GM12892 (cell line): Measurements from ENCODE around the gene PHLDB2.

Experiments
- DNase-seq: peaks from one replicate; pipeline ENCODE4 v3.0.0; 2011; ENCODE audit not compliant: insufficient read length
- FAIRE-seq: peaks from 2 replicates; lab custom pipeline; 2011; peaks lifted over from hg19 to GRCh38; lab: Jason Lieb, UNC
- POLR2A ChIP-seq: IDR thresholded peaks from 2 replicates; pipeline ENCODE4 v1.6.1; 2011; ENCODE audit warnings: low read depth, low read length, control low read depth
- POLR2AphosphoS5 ChIP-seq: IDR thresholded peaks from 2 replicates; pipeline ENCODE4 v1.6.1; 2011; ENCODE audit warnings: low read depth, low read length, control low read depth
- TAF1 ChIP-seq: IDR thresholded peaks from 2 replicates; pipeline ENCODE4 v1.6.1; 2011; ENCODE audit warnings: low read depth, mild to moderate bottlenecking, control low read depth, low read length, borderline replicate concordance

The PHLDB2 gene

GRCh38 chr3:111975131-111975530 is 116.1 kb downstream of the PHLDB2 start:
- no peak for TF ChIP-seq POLR2AphosphoS5
- TF ChIP-seq POLR2A = no peak
- no peak for TF ChIP-seq TAF1
- FAIRE-seq (no peak), DNase-seq (no peak)

- FAIRE-seq = no peak
- DNase-seq = no peak
- TF ChIP-seq POLR2AphosphoS5 (no peak), POLR2A (no peak), TAF1 (no peak)
These were observed 117.2 kb downstream of the PHLDB2 start for GRCh38 chr3:111976254-111976653.

- TF ChIP-seq TAF1 = peak; percentile 67; the same call in 1 of the 2 replicates
- TF ChIP-seq POLR2A = peak; percentile 91
- peak; percentile 92 for TF ChIP-seq POLR2AphosphoS5
- DNase-seq = peak; percentile 52
- FAIRE-seq = peak; percentile 100
These were observed 119.7 kb downstream of the PHLDB2 start, which contains the start of gene ABHD10 for GRCh38 chr3:111978583-111979433. Gene ABHD10 (plus strand): TSS chr3:111979026. CDS start chr3:111979062, 36 bp downstream.

GRCh38 chr3:111979434-111980038 is 120.5 kb downstream of the PHLDB2 start:
- FAIRE-seq = peak; percentile 24
- TF ChIP-seq TAF1 (no peak), POLR2A (no peak), POLR2AphosphoS5 (no peak)
- no peak for DNase-seq

GRCh38 chr3:111980716-111981456 is 121.8 kb downstream of the PHLDB2 start:
- TF ChIP-seq TAF1 (no peak), POLR2A (no peak), POLR2AphosphoS5 (no peak)
- DNase-seq = no peak
- peak; percentile 66 for FAIRE-seq

- FAIRE-seq (peak; percentile 50), DNase-seq (no peak)
- TF ChIP-seq POLR2AphosphoS5 (no peak), POLR2A (no peak)
These were observed 122.3 kb downstream of the PHLDB2 start for GRCh38 chr3:111981457-111981763.

- FAIRE-seq = no peak
- no peak for DNase-seq
- no peak for TF ChIP-seq POLR2AphosphoS5
- TF ChIP-seq POLR2A = no peak
- no peak for TF ChIP-seq TAF1
These were observed 125.7 kb downstream of the PHLDB2 start for GRCh38 chr3:111984636-111985298.

- FAIRE-seq (peak; percentile 38), DNase-seq (no peak)
- TF ChIP-seq POLR2AphosphoS5 (no peak), TAF1 (no peak), POLR2A (no peak)
These were observed 127.7 kb downstream of the PHLDB2 start for GRCh38 chr3:111986800-111987199.

- TF ChIP-seq TAF1 = no peak
- no peak for TF ChIP-seq POLR2A
- TF ChIP-seq POLR2AphosphoS5 = no peak
- no peak for DNase-seq
These were observed 130.1 kb downstream of the PHLDB2 start for GRCh38 chr3:111989061-111989678.

GRCh38 chr3:111993038-111993437 is 134.0 kb downstream of the PHLDB2 start:
- FAIRE-seq (no peak), DNase-seq (no peak)
- TF ChIP-seq POLR2AphosphoS5 = no peak
- TF ChIP-seq TAF1 = no peak
- no peak for TF ChIP-seq POLR2A

More at GRCh38 chr3:111989061-111989678, 130.1 kb downstream of the PHLDB2 start:
- FAIRE-seq = peak; percentile 89
